Bronchial epithelial cell (primary cell): Measurements from ENCODE around the gene SMC4. TPM values are rescaled to one million over a fixed set of nuclear protein-coding genes. Genes with fewer than 3 reads are reported as not detected.
"Not testable (repeated sequence)": the region's sequence is repeated elsewhere in the genome, so short reads cannot be mapped to it uniquely, and the experiment has no call there.

Experiments used
- DNase-seq: peaks from one replicate; pipeline ENCODE4 v3.0.0-alpha.2; 2010; ENCODE audit warnings: low read depth
- FAIRE-seq: peaks from 2 replicates; lab custom pipeline; 2011; peaks lifted over from hg19 to GRCh38; lab: Jason Lieb, UNC
- H3K27me3 ChIP-seq: 2 replicates; pipeline ENCODE4 v1.5.1; 2011; ENCODE audit warnings: low read length; ENCODE audit not compliant: control insufficient read depth, insufficient read depth
- H3K36me3 ChIP-seq: 2 replicates; pipeline ENCODE4 v1.5.1; 2011; ENCODE audit warnings: low read length; ENCODE audit not compliant: control insufficient read depth, insufficient read depth
- H3K4me3 ChIP-seq: 2 replicates; pipeline ENCODE4 v1.5.1; 2011; ENCODE audit warnings: mild to moderate bottlenecking, low read depth, low read length, control low read depth
- CTCF ChIP-seq: IDR thresholded peaks from 2 replicates; pipeline ENCODE4 v1.5.1; 2011; ENCODE audit warnings: mild to moderate bottlenecking, moderate library complexity, low read length, control low read depth, inconsistent platforms; ENCODE audit not compliant: insufficient read depth, severe bottlenecking
- total RNA-seq: library from RNA; depleted of rRNA; stranded (reverse); fragments of >200 nt; gene quantifications from 2 replicates; pipeline ENCODE4 v1.2.1, GENCODE V29; 2014

The SMC4 gene
- total RNA-seq = 12.1 and 12.8 TPM in 2 replicates

DNA sequence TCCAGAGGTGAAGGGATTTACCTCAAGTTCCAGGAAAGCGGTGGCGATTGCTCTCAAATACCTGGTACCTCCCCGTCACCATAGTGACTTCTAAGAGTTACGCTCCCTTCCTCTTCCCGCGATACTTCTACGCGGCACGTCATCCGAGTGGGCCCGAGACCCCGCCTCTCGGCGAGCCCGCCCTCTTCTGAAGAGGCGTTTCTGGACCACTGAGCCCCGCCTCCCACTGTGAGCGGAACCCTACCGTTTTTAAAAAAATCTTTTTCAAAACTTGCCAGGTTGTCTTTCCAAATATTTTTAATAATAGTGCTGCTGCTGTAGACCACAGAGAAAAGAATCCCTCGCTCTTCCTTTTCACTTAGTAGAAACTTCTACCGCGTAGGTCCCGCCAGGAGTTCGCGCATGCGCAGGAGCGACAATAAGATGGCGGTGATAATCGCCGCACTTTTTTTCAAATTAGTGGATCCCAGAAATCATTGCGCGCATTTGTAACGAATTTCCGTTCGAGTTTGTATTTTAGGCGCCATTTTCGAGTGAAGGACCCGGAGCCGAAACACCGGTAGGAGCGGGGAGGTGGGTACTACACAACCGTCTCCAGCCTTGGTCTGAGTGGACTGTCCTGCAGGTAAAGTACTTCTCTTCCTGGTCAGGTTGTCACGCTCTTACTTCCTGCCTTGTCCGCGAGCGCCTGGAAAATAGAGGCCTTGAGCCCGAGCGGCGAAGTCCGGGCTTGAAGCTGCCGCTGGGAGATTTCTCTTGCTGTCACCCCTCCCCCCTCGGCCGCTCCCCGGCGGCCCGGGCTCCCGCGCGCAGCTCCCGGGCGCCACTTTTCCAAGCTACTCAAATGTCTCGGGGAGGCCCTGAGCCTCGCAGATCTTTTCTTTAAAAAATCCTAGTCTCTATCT is at the start of gene SMC4, which contains the start of gene IFT80:
Gene SMC4, plus strand, starts transcription at position 526 of the 905 bp plus-strand sequence. CDS start 1,177 bp downstream, outside the sequence.
Gene IFT80, minus strand, starts transcription at position 101 of the 905 bp plus-strand sequence. CDS start 14,625 bp downstream, outside the sequence.
- H3K27me3 ChIP-seq = no peaks in the 10 kb centered on the region
- FAIRE-seq (no peak), DNase-seq (peak; percentile 90)
- H3K4me3 ChIP-seq = peak within 1 kb of the TSS; percentile 56
- TF ChIP-seq CTCF = no peak
- no peaks in the 10 kb centered on the region for H3K36me3 ChIP-seq

DNA sequence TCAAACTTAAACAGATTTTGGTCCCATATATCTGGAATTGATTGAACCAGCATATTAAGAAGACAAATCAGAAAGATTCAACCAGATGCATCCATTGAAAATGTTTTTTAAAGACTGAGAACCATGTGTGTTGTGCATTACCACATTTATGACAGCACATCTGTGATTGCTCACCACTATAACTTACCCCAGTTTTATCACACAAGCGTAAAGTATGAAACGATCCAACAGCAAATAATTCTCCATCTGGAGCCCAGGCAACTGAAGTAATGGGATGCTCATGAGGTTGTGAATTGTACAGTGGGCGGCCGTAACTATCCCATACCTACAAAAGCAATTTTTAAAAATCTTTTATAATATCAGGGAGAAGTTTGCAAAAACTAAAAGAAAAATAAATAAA is 43.6 kb upstream of the SMC4 start:
- H3K36me3 ChIP-seq = no peaks in the 10 kb centered on the region
- H3K27me3 ChIP-seq = no peaks in the 10 kb centered on the region
- FAIRE-seq (no peak), DNase-seq (no peak)
- TF ChIP-seq CTCF = no peak
- H3K4me3 ChIP-seq = no peak overlapping the region

GRCh38 chr3:160362896-160363295 is 36.6 kb upstream of the SMC4 start:
- H3K36me3 ChIP-seq, FAIRE-seq, DNase-seq, H3K27me3 ChIP-seq, H3K4me3 ChIP-seq: not testable (repeated sequence)

DNA sequence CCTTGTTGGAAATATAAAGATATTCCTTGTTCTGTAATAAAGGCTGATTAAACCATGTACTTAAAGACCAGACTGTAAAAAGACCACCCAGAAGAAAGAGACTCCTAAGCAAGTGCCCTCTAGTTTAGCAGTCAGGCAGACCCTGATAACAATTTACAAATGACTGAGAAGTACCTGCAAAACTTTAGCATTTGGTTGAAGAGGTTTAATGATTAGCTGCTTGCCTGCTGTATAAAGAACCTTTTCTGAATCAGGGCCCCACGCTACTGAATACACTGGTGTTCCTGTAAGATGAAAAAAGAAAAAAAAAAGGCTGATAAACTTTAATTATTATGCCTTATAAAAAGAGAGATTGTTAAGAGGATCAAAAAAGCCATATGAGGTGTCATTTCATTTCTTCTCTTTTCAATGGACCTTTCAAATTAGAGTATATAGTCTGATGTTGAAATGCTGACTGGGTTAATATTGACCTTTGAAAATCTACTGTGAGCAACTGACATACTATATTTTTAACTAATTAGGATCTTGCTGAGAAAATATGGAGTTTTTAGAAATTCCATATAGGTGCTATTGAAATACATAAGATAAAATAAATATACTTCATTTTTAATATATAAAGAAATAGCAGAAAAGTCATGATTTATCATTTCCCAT is 33.5 kb upstream of the SMC4 start:
- FAIRE-seq (no peak), DNase-seq (no peak)
- H3K27me3 ChIP-seq = no peaks in the 10 kb centered on the region
- H3K4me3 ChIP-seq = no peak overlapping the region
- no peak for TF ChIP-seq CTCF
- H3K36me3 ChIP-seq = no peaks in the 10 kb centered on the region

DNA sequence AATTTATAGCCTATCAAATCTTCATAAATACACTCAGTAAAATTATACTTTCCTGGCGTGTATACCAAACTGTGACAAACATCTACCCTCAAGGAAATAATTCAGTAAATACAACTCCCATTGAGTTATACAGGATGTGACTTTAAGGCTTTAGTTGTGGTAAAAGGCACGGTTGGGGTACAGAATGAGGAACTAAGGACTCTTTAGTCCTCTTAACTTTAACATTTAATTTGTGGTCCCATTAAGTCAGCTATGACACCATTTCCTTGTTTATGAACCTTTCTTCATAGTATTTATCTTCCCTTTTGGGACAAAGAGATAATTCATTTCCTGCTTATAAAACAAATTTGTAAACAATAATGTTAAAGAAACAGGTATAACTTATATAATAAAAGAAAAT is 30.6 kb upstream of the SMC4 start:
- no peak for FAIRE-seq
- Histone ChIP-seq H3K4me3 (no peak overlapping the region), H3K36me3 (peaks cover 1% of the 10 kb centered on the region), H3K27me3 (no peaks in the 10 kb centered on the region)
- DNase-seq = no peak
- no peak for TF ChIP-seq CTCF

DNA sequence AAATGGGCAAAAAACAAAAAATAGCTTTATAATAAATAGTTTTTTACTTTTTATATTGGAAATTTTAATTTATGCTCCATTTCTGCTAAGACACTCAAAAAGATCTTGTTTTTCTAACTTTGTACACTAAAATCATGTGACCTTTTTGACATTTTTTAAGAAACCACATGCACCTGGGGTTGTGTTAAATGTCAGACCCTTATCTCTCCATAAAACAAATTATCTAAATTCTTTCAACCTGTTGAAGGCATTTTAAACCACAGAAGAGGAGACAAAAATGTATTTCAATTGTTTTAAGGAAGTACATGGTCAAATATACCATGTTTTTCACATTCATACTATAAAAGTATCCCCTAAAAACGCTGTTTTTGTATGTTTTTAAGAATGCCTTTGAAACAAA is 29.7 kb upstream of the SMC4 start:
- DNase-seq = no peak
- FAIRE-seq = no peak
- Histone ChIP-seq H3K4me3 (no peak overlapping the region), H3K36me3 (peaks cover 2% of the 10 kb centered on the region), H3K27me3 (no peaks in the 10 kb centered on the region)
- TF ChIP-seq CTCF = no peak
